K562 (cell line): Measurements from ENCODE around the gene SMG6. TPM values are rescaled to one million over a fixed set of nuclear protein-coding genes. Genes with fewer than 3 reads are reported as not detected.

ENCODE experiments used
- CEBPG ChIP-seq, 3 experiments: fragments of 200-800 bp in 1 of 3; sonication (Bioruptor generic) in 1 of 3; sonication (generic) in 1 of 3; formaldehyde crosslinking in 1 of 3; IDR thresholded peaks in 2 of 3; conservative IDR thresholded peaks in 1 of 3; 2 replicates each; pipeline versions ENCODE4 v1.6.1 to v1.8.0; 2016 to 2022; ENCODE audit warnings: missing compliant biosample characterization in 2 of 3, missing genetic modification characterization in 2 of 3, mild to moderate bottlenecking in 1 of 3, missing genetic modification reagents in 1 of 3
- NFATC3 ChIP-seq: fragments of 450-650 bp; IDR thresholded peaks from 2 replicates; pipeline ENCODE4 v1.6.1; 2017; ENCODE audit warnings: mild to moderate bottlenecking
- ZKSCAN3 ChIP-seq: fragments of 250-450 bp; sonication (Bioruptor Pico); IDR thresholded peaks from 2 replicates; pipeline ENCODE4 v1.4.0; 2020
- polyA plus RNA-seq, 8 experiments: library from polyadenylated mRNA; depleted of rRNA in 4 of 8; stranded (reverse) in 5 of 8; unstranded in 3 of 8; fragments of >200 nt; fragmentation: Nextera tagmentation in 2 of 8; fragmentation: Illumina TruSeq in 1 of 8; extraction: Ambion mirVana in 2 of 8; extraction: Trizol in 1 of 8; gene quantifications; 2 replicates each; pipeline versions ENCODE4 v1.2.1 to v1.2.3, GENCODE V29; 2011 to 2014; ENCODE audit warnings: inconsistent platforms in 1 of 8, missing spikeins in 1 of 8
- total RNA-seq, 7 experiments: library from RNA; depleted of rRNA in 6 of 7; stranded (reverse); fragments of >200 nt in 6 of 7; fragmentation: Illumina TruSeq in 2 of 7; extraction: Trizol in 2 of 7; gene quantifications; 2 replicates each; pipeline versions ENCODE4 v1.2.1 to v1.2.3, GENCODE V29; 2011 to 2021; ENCODE audit warnings: low replicate concordance in 1 of 7
- TF ChIP-seq, protein P1 (sequence below), 2 experiments: fragments of 450-650 bp; formaldehyde crosslinking in 1 of 2; IDR thresholded peaks; 2 replicates each; pipeline versions ENCODE4 v1.4.0 to v1.6.1; 2014 to 2020; ENCODE audit warnings: mild to moderate bottlenecking in 2 of 2, borderline replicate concordance in 1 of 2, low read depth in 1 of 2

The SMG6 gene
- total and polyA plus RNA-seq, 9 of the 15 experiments (the other 6 are each of a cell fraction or from before 2014, with no cell fraction given) = 0.44 to 13.9 (median 6.0) TPM

DNA sequence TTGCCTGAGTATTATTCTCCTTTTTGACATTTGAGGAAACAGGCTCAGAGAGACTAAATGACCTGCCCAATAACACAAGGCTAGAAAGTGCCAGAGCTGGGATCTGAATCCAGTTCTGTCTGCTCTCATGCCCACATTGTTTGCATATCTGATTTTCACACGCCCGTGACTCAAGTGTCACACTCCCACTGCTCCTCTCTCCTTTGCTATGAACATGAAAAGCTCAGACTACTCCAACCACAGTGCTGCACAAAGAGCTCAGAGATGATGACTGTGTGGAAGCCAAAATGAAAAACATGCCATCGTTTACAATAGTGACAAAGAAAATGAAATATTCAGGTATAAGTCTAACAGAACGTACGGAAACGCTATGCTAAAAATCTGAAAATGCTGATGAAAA, 107.9 kb downstream of the SMG6 start (continued):
- TF ChIP-seq, protein P1, sequence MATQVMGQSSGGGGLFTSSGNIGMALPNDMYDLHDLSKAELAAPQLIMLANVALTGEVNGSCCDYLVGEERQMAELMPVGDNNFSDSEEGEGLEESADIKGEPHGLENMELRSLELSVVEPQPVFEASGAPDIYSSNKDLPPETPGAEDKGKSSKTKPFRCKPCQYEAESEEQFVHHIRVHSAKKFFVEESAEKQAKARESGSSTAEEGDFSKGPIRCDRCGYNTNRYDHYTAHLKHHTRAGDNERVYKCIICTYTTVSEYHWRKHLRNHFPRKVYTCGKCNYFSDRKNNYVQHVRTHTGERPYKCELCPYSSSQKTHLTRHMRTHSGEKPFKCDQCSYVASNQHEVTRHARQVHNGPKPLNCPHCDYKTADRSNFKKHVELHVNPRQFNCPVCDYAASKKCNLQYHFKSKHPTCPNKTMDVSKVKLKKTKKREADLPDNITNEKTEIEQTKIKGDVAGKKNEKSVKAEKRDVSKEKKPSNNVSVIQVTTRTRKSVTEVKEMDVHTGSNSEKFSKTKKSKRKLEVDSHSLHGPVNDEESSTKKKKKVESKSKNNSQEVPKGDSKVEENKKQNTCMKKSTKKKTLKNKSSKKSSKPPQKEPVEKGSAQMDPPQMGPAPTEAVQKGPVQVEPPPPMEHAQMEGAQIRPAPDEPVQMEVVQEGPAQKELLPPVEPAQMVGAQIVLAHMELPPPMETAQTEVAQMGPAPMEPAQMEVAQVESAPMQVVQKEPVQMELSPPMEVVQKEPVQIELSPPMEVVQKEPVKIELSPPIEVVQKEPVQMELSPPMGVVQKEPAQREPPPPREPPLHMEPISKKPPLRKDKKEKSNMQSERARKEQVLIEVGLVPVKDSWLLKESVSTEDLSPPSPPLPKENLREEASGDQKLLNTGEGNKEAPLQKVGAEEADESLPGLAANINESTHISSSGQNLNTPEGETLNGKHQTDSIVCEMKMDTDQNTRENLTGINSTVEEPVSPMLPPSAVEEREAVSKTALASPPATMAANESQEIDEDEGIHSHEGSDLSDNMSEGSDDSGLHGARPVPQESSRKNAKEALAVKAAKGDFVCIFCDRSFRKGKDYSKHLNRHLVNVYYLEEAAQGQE (IDR thresholded peaks at IDR 0.05; ENCODE audit: borderline replicate concordance) = 0 out of 2 replicates have a peak, but pooled peaks have one; percentile 4
- TF ChIP-seq, protein P1 (CRISPR knock-in tag; IDR thresholded peaks at IDR 0.05; ENCODE audit: low read depth) = no peak
- no peak for TF ChIP-seq ZKSCAN3 (CRISPR knock-in tag)
- no peak for TF ChIP-seq NFATC3
- no peak for TF ChIP-seq CEBPG (CRISPR knock-in tag; IDR thresholded peaks at IDR 0.05)
- TF ChIP-seq CEBPG (tag; conservative IDR thresholded peaks at IDR 0.05 in 1 of 2, IDR thresholded peaks at IDR 0.05 in 1 of 2) = no peak
